Suprapubic skin (tissue), 4 donors: ENCODE measurements around the gene TOR4A.

Experiments
- EP300 ChIP-seq: sonication (generic); formaldehyde crosslinking; IDR thresholded peaks from one replicate; pipeline ENCODE4 v1.6.1; 2017; ENCODE audit warnings: antibody characterized with exemption
- POLR2A ChIP-seq, 2 donors: fragments of 450-650 bp; IDR thresholded peaks; one replicate each; pipeline ENCODE4 v1.6.1; 2017; ENCODE audit warnings: antibody characterized with exemption in 2 of 2, mild to moderate bottlenecking in 2 of 2, moderate library complexity in 2 of 2
- POLR2AphosphoS5 ChIP-seq, 3 donors: sonication (generic); formaldehyde crosslinking; IDR thresholded peaks; one replicate each; pipeline ENCODE4 v1.6.1; 2017; ENCODE audit warnings: antibody characterized with exemption in 3 of 3
- TF ChIP-seq, protein P1 (sequence below), 2 donors: fragments of 200-600 bp in 1 of 2; fragments of 450-650 bp in 1 of 2; sonication (generic) in 1 of 2; IDR thresholded peaks; one replicate each; pipeline ENCODE4 v1.5.1; 2016 to 2019; ENCODE audit warnings: antibody characterized with exemption in 2 of 2, mild to moderate bottlenecking in 1 of 2, moderate library complexity in 1 of 2

DNA sequence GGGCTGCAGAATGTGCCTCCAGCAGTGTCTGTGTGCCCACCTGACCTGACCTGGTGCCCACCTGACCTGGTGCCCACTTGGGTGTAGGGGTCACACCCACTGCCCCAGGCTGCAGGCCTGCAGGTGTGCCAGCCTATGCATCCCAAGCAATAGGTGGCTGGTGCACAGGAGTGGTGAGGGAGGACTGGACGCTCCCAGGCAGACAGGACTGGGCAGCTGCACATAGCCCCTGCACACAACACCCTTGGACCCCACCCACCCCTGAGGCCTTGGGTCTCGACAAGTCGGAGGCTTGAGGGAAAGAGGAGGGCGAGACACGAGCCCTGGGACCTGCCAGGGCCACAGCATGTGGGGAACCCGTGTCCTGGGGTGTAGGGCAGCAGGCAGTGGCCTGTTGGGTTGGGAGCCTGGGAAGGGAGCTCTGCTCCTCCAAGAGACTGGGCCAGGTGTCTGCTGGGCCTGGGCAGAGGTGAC is 35.4 kb downstream of the TOR4A start:
- TF ChIP-seq, protein P1, sequence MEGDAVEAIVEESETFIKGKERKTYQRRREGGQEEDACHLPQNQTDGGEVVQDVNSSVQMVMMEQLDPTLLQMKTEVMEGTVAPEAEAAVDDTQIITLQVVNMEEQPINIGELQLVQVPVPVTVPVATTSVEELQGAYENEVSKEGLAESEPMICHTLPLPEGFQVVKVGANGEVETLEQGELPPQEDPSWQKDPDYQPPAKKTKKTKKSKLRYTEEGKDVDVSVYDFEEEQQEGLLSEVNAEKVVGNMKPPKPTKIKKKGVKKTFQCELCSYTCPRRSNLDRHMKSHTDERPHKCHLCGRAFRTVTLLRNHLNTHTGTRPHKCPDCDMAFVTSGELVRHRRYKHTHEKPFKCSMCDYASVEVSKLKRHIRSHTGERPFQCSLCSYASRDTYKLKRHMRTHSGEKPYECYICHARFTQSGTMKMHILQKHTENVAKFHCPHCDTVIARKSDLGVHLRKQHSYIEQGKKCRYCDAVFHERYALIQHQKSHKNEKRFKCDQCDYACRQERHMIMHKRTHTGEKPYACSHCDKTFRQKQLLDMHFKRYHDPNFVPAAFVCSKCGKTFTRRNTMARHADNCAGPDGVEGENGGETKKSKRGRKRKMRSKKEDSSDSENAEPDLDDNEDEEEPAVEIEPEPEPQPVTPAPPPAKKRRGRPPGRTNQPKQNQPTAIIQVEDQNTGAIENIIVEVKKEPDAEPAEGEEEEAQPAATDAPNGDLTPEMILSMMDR (IDR thresholded peaks at IDR 0.05) = no peak
- no peak for TF ChIP-seq POLR2A (IDR thresholded peaks at IDR 0.05)
- TF ChIP-seq POLR2AphosphoS5 (IDR thresholded peaks at IDR 0.05) = no peak
- TF ChIP-seq EP300 = no peak
